PC-9 (cell line): ENCODE data around the gene KLRD1.

ENCODE experiments used
- CTCF ChIP-seq: fragments of 200-600 bp; sonication (generic); conservative IDR thresholded peaks from 2 replicates; pipeline ENCODE4 v1.6.1; 2017; ENCODE audit warnings: mixed run types, antibody characterized with exemption, mild to moderate bottlenecking, moderate library complexity
- EZH2 ChIP-seq: fragments of 200-600 bp; sonication (generic); IDR thresholded peaks from 2 replicates; pipeline ENCODE4 v1.8.0; 2017; ENCODE audit warnings: antibody characterized with exemption, low read depth

DNA sequence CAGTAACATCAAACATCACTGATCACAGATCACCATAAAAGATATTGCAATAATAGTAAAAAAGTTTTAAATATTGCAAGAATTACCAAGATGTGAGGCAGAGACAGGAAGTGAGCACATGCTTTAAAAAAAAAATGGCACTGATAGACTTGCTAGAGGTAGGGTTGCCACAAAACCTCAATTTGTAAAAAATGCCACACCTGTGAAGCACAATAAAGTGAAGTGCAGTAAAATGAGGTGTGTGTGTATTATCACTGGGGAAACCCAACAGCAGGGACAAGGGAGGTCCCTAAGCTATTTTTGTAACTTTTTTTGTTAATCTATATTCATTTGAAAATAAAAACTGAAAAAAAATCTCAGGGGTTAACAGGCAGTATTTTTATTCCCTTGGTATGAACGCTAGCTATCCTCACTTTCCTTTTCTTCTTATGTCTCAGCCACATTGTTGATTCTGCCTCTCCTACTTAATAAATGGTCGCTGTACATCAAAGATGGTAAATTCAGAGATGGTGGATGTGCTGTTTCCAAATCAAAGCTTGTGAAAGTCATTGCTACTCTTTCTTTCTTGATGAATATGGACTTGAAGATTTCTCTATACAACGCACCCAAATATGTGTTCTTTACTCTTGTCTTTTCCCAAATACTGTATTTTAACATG, 14.0 kb upstream of the KLRD1 start:
- no peak for TF ChIP-seq CTCF
- TF ChIP-seq EZH2 = no peak
